Activated CD8-positive, alpha-beta T cell treated with anti-CD3 and anti-CD28 coated beads for 36 hours (primary cell): ENCODE data around the gene TAAR1. TPM values are rescaled to one million over a fixed set of nuclear protein-coding genes. Genes with fewer than 3 reads are reported as not detected.
"Not testable (repeated sequence)": the region's sequence is repeated elsewhere in the genome, so short reads cannot be mapped to it uniquely, and the experiment has no call there.

Experiments used
- ATAC-seq: fragments of 200-7000 bp; cut with Tn5 transposase; one replicate; pipeline ENCODE4 v1.10.0; 2021; ENCODE audit warnings: mild to moderate bottlenecking, moderate library complexity
- CTCF ChIA-PET: fragments of 350-600 bp; sonication (Branson Sonifier 250); formaldehyde crosslinking; loops from one replicate; lab custom pipeline; 2021; ENCODE audit warnings: antibody characterized with exemption; lab: Charles Lee
- POLR2A ChIA-PET: fragments of 350-600 bp; sonication (Branson Sonifier 250); formaldehyde crosslinking; loops from one replicate; lab custom pipeline; 2021; ENCODE audit warnings: antibody characterized with exemption; lab: Charles Lee
- DNase-seq: peaks from one replicate; pipeline ENCODE4 v3.0.0-alpha.2; 2020
- H3K27ac Mint-ChIP-seq: one replicate; pipeline ENCODE4 v1.8.0; 2021; ENCODE audit warnings: mild to moderate bottlenecking, mixed read lengths
- H3K27me3 Mint-ChIP-seq: one replicate; pipeline ENCODE4 v1.8.0; 2021; ENCODE audit warnings: mixed read lengths
- H3K36me3 Mint-ChIP-seq: one replicate; pipeline ENCODE4 v1.8.0; 2021; ENCODE audit warnings: low read depth, mixed read lengths
- H3K4me1 Mint-ChIP-seq: one replicate; pipeline ENCODE4 v1.8.0; 2021; ENCODE audit warnings: low read depth, mixed read lengths
- H3K4me3 Mint-ChIP-seq: one replicate; pipeline ENCODE4 v1.8.0; 2021; ENCODE audit warnings: mild to moderate bottlenecking, moderate library complexity, mixed read lengths
- H3K9me3 Mint-ChIP-seq: one replicate; pipeline ENCODE4 v1.8.0; 2021; ENCODE audit warnings: mixed read lengths
- CTCF ChIP-seq: fragments of 200-600 bp; IDR thresholded peaks from one replicate; pipeline ENCODE4 v1.8.0; 2022; ENCODE audit warnings: antibody characterized with exemption, mild to moderate bottlenecking
- intact Hi-C: fragments of 100-400 bp; cut with micrococcal nuclease; formaldehyde crosslinking; loops from one replicate; pipeline ENCODE4 v1.10.0; 2022
- total RNA-seq, 2 experiments: library from RNA; stranded (reverse); gene quantifications; one replicate each; pipeline ENCODE4 v1.2.3, GENCODE V29; 2021

The TAAR1 gene
- total RNA-seq, 2 experiments from 2014 or later: not detected

DNA sequence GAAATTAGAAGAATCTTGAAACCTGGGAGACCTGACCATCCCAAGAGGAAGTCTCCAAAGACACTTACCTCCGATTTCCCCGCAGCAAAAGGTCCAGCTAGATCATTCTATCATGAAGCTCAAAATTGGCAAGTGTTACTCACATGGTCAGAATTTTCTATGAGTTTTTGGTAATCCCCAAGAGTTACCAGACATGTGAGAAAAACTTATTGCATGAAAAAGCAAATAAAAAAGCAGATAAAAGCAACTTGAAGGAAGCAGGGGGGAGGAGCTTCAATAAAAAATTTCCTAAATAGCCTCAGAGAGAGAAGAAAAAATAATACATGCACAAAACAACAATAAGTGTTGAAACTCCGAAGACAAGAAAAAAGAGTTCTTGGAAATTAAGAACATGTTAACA lies 27.5 kb upstream of the TAAR1 start:
- ATAC-seq (no peak), DNase-seq (no peak)
- POLR2A ChIA-PET: no interaction called here
- Mint-ChIP-seq H3K4me3 (no peak overlapping the region), H3K36me3 (no peaks in the 10 kb centered on the region), H3K27me3 (peaks cover 31% of the 10 kb centered on the region), H3K4me1 (no peaks in the 10 kb centered on the region), H3K9me3 (no peaks in the 10 kb centered on the region), H3K27ac (no peak overlapping the region)
- intact Hi-C loops: no loop called here
- CTCF ChIA-PET: no interaction called here
- no peak for TF ChIP-seq CTCF

DNA sequence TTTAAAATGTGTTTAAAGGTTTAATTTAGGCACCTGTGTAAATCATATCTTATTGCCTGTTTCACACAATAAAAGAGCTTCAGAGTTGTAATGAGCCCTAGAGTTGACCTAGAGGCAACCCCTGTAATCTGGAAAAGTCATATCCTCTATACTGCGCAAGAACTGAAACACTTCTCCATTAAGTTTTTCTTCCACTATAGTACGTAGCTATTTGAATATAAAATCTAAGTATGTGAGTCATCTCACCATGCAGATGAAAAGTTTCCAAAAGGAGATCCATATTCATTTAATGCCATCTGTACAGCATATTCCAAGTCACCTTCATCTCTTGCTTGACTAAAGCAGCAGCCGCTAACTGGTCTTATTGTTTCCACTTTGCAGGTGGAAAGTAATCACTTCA lies 26.0 kb upstream of the TAAR1 start:
- no peak overlapping the region for H3K4me3 Mint-ChIP-seq
- no peak for TF ChIP-seq CTCF
- no peak for ATAC-seq
- ChIA-PET CTCF (interaction anchor here (1.3 kb wide), 1 partner anchor 14 kb away, joined by 4 read pairs; no protein-coding TSS in a partner anchor), POLR2A (no interaction called here)
- intact Hi-C loops: no loop called here
- H3K36me3 Mint-ChIP-seq: no peaks in the 10 kb centered on the region
- no peaks in the 10 kb centered on the region for H3K4me1 Mint-ChIP-seq
- no peaks in the 10 kb centered on the region for H3K9me3 Mint-ChIP-seq
- no peak for DNase-seq
- H3K27me3 Mint-ChIP-seq: peaks cover 20% of the 10 kb centered on the region
- no peak overlapping the region for H3K27ac Mint-ChIP-seq

GRCh38 chr6:132684272-132684671 lies 25.3 kb upstream of the TAAR1 start:
- no peak for TF ChIP-seq CTCF
- Mint-ChIP-seq H3K36me3 (no peaks in the 10 kb centered on the region), H3K4me1 (no peaks in the 10 kb centered on the region), H3K4me3 (no peak overlapping the region), H3K9me3 (no peaks in the 10 kb centered on the region), H3K27me3 (peaks cover 15% of the 10 kb centered on the region), H3K27ac (no peak overlapping the region)
- DNase-seq: no peak
- ATAC-seq: no peak
- ChIA-PET POLR2A (no interaction called here), CTCF (interaction anchor here (0.5 to 1.3 kb wide), 2 partner anchors 13 to 25 kb away, joined by 3 to 4 read pairs; partner anchors contain the start of gene TAAR1)
- intact Hi-C loops: no loop called here

GRCh38 chr6:132683543-132683942 lies 24.6 kb upstream of the TAAR1 start:
- Mint-ChIP-seq H3K4me3 (no peak overlapping the region), H3K9me3 (no peaks in the 10 kb centered on the region), H3K36me3 (no peaks in the 10 kb centered on the region), H3K27me3 (peaks cover 18% of the 10 kb centered on the region), H3K4me1 (no peaks in the 10 kb centered on the region), H3K27ac (no peak overlapping the region)
- TF ChIP-seq CTCF: no peak
- POLR2A ChIA-PET: no interaction called here
- CTCF ChIA-PET: interaction anchor here (0.7 kb wide), 1 partner anchor 1309 kb away, joined by 3 read pairs; no protein-coding TSS in a partner anchor
- intact Hi-C loops: no loop called here
- DNase-seq: no peak
- no peak for ATAC-seq

GRCh38 chr6:132679094-132679493 lies 20.1 kb upstream of the TAAR1 start:
- H3K4me3 Mint-ChIP-seq, intact Hi-C loops, H3K27me3 Mint-ChIP-seq, H3K27ac Mint-ChIP-seq, POLR2A ChIA-PET, DNase-seq, H3K36me3 Mint-ChIP-seq, ATAC-seq, H3K4me1 Mint-ChIP-seq, H3K9me3 Mint-ChIP-seq: not testable (repeated sequence)
- CTCF ChIA-PET: interaction anchor here (1.4 kb wide), 1 partner anchor 89 kb away, joined by 3 read pairs; no protein-coding TSS in a partner anchor
